IMR-90 (cell line): ENCODE results near the gene RNF103. TPM values are rescaled to one million over a fixed set of nuclear protein-coding genes. Genes with fewer than 3 reads are reported as not detected.

Experiments
- ATAC-seq: fragments of 200-7000 bp; cut with Tn5 transposase; 2 replicates; pipeline ENCODE4 v1.9.1; 2020; ENCODE audit warnings: low read depth, mild to moderate bottlenecking, moderate library complexity
- BruUV-seq: library from RNA; stranded (reverse); fragments of 400-500 nt; replicated peaks from 2 replicates; lab custom pipeline; 2021; lab: Mats Ljungman, UMichigan
- CTCF ChIA-PET: fragments of 300-600 bp; formaldehyde crosslinking; extraction: SDS; loops from one replicate; lab custom pipeline; 2021; ENCODE audit warnings: antibody characterized with exemption; lab: Yijun Ruan, JAX
- POLR2A ChIA-PET: fragments of 300-600 bp; sonication (Branson Sonifier 250); formaldehyde crosslinking; loops from one replicate; lab custom pipeline; 2022; ENCODE audit warnings: antibody characterized with exemption; ENCODE audit not compliant: unreplicated experiment; lab: Charles Lee
- DNase-seq: peaks from one replicate; pipeline ENCODE4 v3.0.0; 2013
- H2AFZ ChIP-seq: replicated peaks from 2 replicates; pipeline ENCODE3; 2013; ENCODE audit warnings: low read length, mild to moderate bottlenecking; ENCODE audit not compliant: poor library complexity
- H2AK5ac ChIP-seq: 2 replicates; pipeline ENCODE4 v1.6.1; 2013; ENCODE audit warnings: low read depth, low read length, inconsistent platforms
- H2AK9ac ChIP-seq: replicated peaks from 2 replicates; pipeline ENCODE3; 2013; ENCODE audit warnings: mild to moderate bottlenecking, low read depth, low read length, moderate library complexity; ENCODE audit not compliant: poor library complexity
- H2BK120ac ChIP-seq: 2 replicates; pipeline ENCODE4 v1.6.1; 2013; ENCODE audit warnings: low read depth, low read length, inconsistent platforms
- H2BK15ac ChIP-seq: 3 replicates; pipeline ENCODE4 v1.6.1; 2013; ENCODE audit warnings: low read depth, low read length, inconsistent platforms
- H2BK20ac ChIP-seq: 2 replicates; pipeline ENCODE4 v1.6.1; 2013; ENCODE audit warnings: low read depth, mild to moderate bottlenecking, inconsistent platforms, low read length, moderate library complexity
- H2BK5ac ChIP-seq: 2 replicates; pipeline ENCODE4 v1.6.1; 2013; ENCODE audit warnings: mild to moderate bottlenecking, low read depth, low read length, inconsistent platforms; ENCODE audit not compliant: poor library complexity, severe bottlenecking
- H3K14ac ChIP-seq: replicated peaks from 2 replicates; pipeline ENCODE4 v1.6.1; 2013; ENCODE audit warnings: low read depth, low read length, inconsistent platforms
- H3K18ac ChIP-seq: 2 replicates; pipeline ENCODE4 v1.6.1; 2013; ENCODE audit warnings: low read depth, low read length, control low read depth
- H3K23ac ChIP-seq: 2 replicates; pipeline ENCODE4 v1.6.1; 2013; ENCODE audit warnings: low read depth, low read length, inconsistent platforms
- H3K27ac ChIP-seq: 2 replicates; pipeline ENCODE4 v1.5.1; 2013; ENCODE audit warnings: mild to moderate bottlenecking, control low read depth, low read length; ENCODE audit not compliant: insufficient read depth
- H3K27me3 ChIP-seq: 2 replicates; pipeline ENCODE4 v1.6.1; 2013; ENCODE audit warnings: low read length; ENCODE audit not compliant: control insufficient read depth, insufficient read depth
- H3K36me3 ChIP-seq: 2 replicates; pipeline ENCODE4 v1.6.1; 2013; ENCODE audit warnings: low read length, mixed read lengths; ENCODE audit not compliant: control insufficient read depth, insufficient read depth
- H3K4ac ChIP-seq: 2 replicates; pipeline ENCODE4 v1.6.1; 2013; ENCODE audit warnings: low read depth, low read length, inconsistent platforms
- H3K4me1 ChIP-seq: 2 replicates; pipeline ENCODE4 v1.6.1; 2013; ENCODE audit warnings: low read length, mixed read lengths; ENCODE audit not compliant: control insufficient read depth, insufficient read depth
- H3K4me2 ChIP-seq: 2 replicates; pipeline ENCODE4 v1.6.1; 2013; ENCODE audit warnings: low read depth, mild to moderate bottlenecking, control low read depth, low read length, moderate library complexity
- H3K4me3 ChIP-seq: 2 replicates; pipeline ENCODE4 v1.5.1; 2013; ENCODE audit warnings: low read depth, mild to moderate bottlenecking, control low read depth, low read length, moderate library complexity; ENCODE audit not compliant: insufficient read depth
- H3K56ac ChIP-seq: 2 replicates; pipeline ENCODE4 v1.6.1; 2013; ENCODE audit warnings: low read length, inconsistent platforms; ENCODE audit not compliant: insufficient read depth; ENCODE audit errors: extremely low read depth
- H3K79me1 ChIP-seq, 2 experiments: 2 replicates each; pipeline ENCODE4 v1.6.1; 2013; ENCODE audit warnings: low read length in 2 of 2, inconsistent platforms in 1 of 2, low read depth in 1 of 2
- H3K9ac ChIP-seq: 2 replicates; pipeline ENCODE4 v1.6.1; 2013; ENCODE audit warnings: low read depth, low read length, control low read depth
- H3K9me1 ChIP-seq: 2 replicates; pipeline ENCODE4 v1.6.1; 2013; ENCODE audit warnings: low read length, inconsistent platforms; ENCODE audit not compliant: insufficient read depth
- H3K9me3 ChIP-seq: 2 replicates; pipeline ENCODE4 v1.6.1; 2013; ENCODE audit warnings: low read length; ENCODE audit not compliant: control insufficient read depth, insufficient read depth
- H4K20me1 ChIP-seq: 2 replicates; pipeline ENCODE4 v1.6.1; 2013; ENCODE audit warnings: low read length, inconsistent platforms; ENCODE audit not compliant: insufficient read depth
- H4K5ac ChIP-seq: 2 replicates; pipeline ENCODE4 v1.6.1; 2013; ENCODE audit warnings: mild to moderate bottlenecking, low read depth, low read length, control low read depth
- H4K8ac ChIP-seq, 2 experiments: 2 replicates each; pipeline ENCODE4 v1.6.1; 2013; ENCODE audit warnings: low read depth in 2 of 2, low read length in 2 of 2, control low read depth in 1 of 2, inconsistent platforms in 1 of 2
- H4K91ac ChIP-seq: 2 replicates; pipeline ENCODE4 v1.6.1; 2013; ENCODE audit warnings: low read depth, low read length, inconsistent platforms; ENCODE audit not compliant: insufficient read depth
- BHLHE40 ChIP-seq: fragments of 150-350 bp; IDR thresholded peaks from 2 replicates; pipeline ENCODE4 v1.6.1; 2016; ENCODE audit warnings: mild to moderate bottlenecking, low read depth, low read length
- CEBPB ChIP-seq: IDR thresholded peaks from 2 replicates; pipeline ENCODE4 v1.6.1; 2012; ENCODE audit warnings: low read depth, low read length, improper control_type of control experiment
- CHD1 ChIP-seq: IDR thresholded peaks from 2 replicates; pipeline ENCODE4 v1.6.1; 2012; ENCODE audit warnings: low read depth, low read length, improper control_type of control experiment
- CTCF ChIP-seq: conservative IDR thresholded peaks from 2 replicates; pipeline ENCODE4 v1.5.1; 2012; ENCODE audit warnings: mild to moderate bottlenecking, low read depth, low read length, improper control_type of control experiment
- ELK1 ChIP-seq: fragments of 150-350 bp; IDR thresholded peaks from 2 replicates; pipeline ENCODE4 v1.6.1; 2016; ENCODE audit warnings: low read depth, mild to moderate bottlenecking, low read length, moderate library complexity, borderline replicate concordance
- FOS ChIP-seq: fragments of 150-350 bp; IDR thresholded peaks from 2 replicates; pipeline ENCODE4 v1.6.1; 2016; ENCODE audit warnings: low read depth, low read length
- MAFK ChIP-seq: IDR thresholded peaks from 2 replicates; pipeline ENCODE4 v1.6.1; 2012; ENCODE audit warnings: low read depth, low read length, improper control_type of control experiment
- MAZ ChIP-seq: IDR thresholded peaks from 2 replicates; pipeline ENCODE4 v1.6.1; 2012; ENCODE audit warnings: low read depth, mild to moderate bottlenecking, low read length, improper control_type of control experiment, moderate library complexity, borderline replicate concordance
- MXI1 ChIP-seq: IDR thresholded peaks from 2 replicates; pipeline ENCODE4 v1.6.1; 2012; ENCODE audit warnings: low read depth, mild to moderate bottlenecking, low read length, moderate library complexity, borderline replicate concordance
- NFE2L2 ChIP-seq: fragments of 150-350 bp; IDR thresholded peaks from 2 replicates; pipeline ENCODE4 v1.6.1; 2016; ENCODE audit warnings: low read depth, mild to moderate bottlenecking, low read length
- POLR2A ChIP-seq: IDR thresholded peaks from 2 replicates; pipeline ENCODE4 v1.6.1; 2012; ENCODE audit warnings: mild to moderate bottlenecking, low read depth, low read length
- RAD21 ChIP-seq: IDR thresholded peaks from 2 replicates; pipeline ENCODE4 v1.6.1; 2012; ENCODE audit warnings: low read length, improper control_type of control experiment
- RCOR1 ChIP-seq: IDR thresholded peaks from 2 replicates; pipeline ENCODE4 v1.6.1; 2012; ENCODE audit warnings: mild to moderate bottlenecking, low read length, improper control_type of control experiment; ENCODE audit not compliant: insufficient replicate concordance
- RFX5 ChIP-seq: IDR thresholded peaks from 2 replicates; pipeline ENCODE4 v1.8.0; 2012; ENCODE audit warnings: low read depth, mild to moderate bottlenecking, low read length, moderate library complexity
- SMC3 ChIP-seq: fragments of 150-350 bp; IDR thresholded peaks from 2 replicates; pipeline ENCODE4 v1.6.1; 2016; ENCODE audit warnings: low read depth, mild to moderate bottlenecking, antibody characterized with exemption, low read length, moderate library complexity
- USF2 ChIP-seq: fragments of 150-350 bp; IDR thresholded peaks from 2 replicates; pipeline ENCODE4 v1.6.1; 2017; ENCODE audit warnings: mild to moderate bottlenecking, antibody characterized with exemption, low read length, low read depth
- WGBS, 2 experiments: methylation state at CpG; one replicate each; pipeline versions ENCODE4 v1.1.5 to v1.1.7; 2013; ENCODE audit warnings: missing lambda C conversion rate in 2 of 2; ENCODE audit not compliant: insufficient read length in 1 of 2; ENCODE audit errors: extremely low coverage in 2 of 2; 5-methylcytosine and 5-hydroxymethylcytosine counted together
- dilution Hi-C: fragments of 300-500 bp; cut with HindIII; formaldehyde crosslinking; loops from one replicate; pipeline ENCODE4 v1.14.3; 2018; ENCODE audit warnings: low sequenced_read_pairs; ENCODE audit not compliant: unreplicated experiment
- in situ Hi-C: fragments of 300-500 bp; cut with MboI; formaldehyde crosslinking; loops from 3 replicates; pipeline ENCODE4 v1.14.3; 2019; ENCODE audit warnings: low sequenced_read_pairs, inconsistent platforms, mixed read lengths
- intact Hi-C: fragments of 100-400 bp; cut with micrococcal nuclease; formaldehyde crosslinking; loops from 2 replicates; pipeline ENCODE4 v1.10.0; 2022
- polyA plus RNA-seq, 3 experiments: library from polyadenylated mRNA; depleted of rRNA; stranded (reverse); fragments of >200 nt; gene quantifications; 2 replicates each; pipeline ENCODE4 v1.2.3, GENCODE V29; 2012; ENCODE audit warnings: low replicate concordance in 1 of 3
- total RNA-seq: library from RNA; depleted of rRNA; stranded (reverse); fragments of >200 nt; gene quantifications from 2 replicates; pipeline ENCODE4 v1.2.3, GENCODE V29; 2012

RNF103 gene
- total and polyA plus RNA-seq, 2 of the 4 experiments (the other 2 are of a cell fraction) = 5.6 to 7.2 TPM

DNA sequence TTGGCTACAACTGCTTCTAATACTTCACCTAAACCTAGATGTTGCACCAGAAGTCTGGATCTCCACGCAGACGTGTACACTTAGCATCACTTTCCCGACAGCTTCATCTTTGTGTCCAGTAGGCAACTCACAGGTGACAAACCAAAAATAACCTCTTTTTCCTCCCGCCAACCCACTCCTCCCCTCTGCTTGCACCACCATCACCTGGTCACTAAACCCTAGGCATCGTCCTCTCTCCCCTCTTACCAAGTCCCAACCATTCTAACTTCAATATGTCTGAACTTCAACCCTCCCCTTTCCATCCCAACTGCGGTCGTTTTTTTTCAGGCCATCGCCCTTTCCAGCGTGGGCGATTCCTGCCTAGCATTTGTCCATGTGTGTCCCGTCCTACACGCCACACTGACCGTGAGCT, 60.0 kb downstream of the RNF103 start:
- ChIA-PET CTCF (no interaction called here), POLR2A (no interaction called here)
- peak overlapping the region; percentile 91 for H3K4ac ChIP-seq
- H3K56ac ChIP-seq = 0 out of 2 replicates have a peak overlapping the region, but pooled peaks have one; percentile 7
- peak overlapping the region; percentile 81 for H3K14ac ChIP-seq
- intact Hi-C loops = loop anchor here (2.0 kb wide), 2 partner anchors 57 to 123 kb away; partner anchors contain the start of gene KDM3A
- peak overlapping the region; percentile 98 to 99 for H4K8ac ChIP-seq
- dilution Hi-C loops = no loop called here
- TF ChIP-seq BHLHE40 = no peak
- TF ChIP-seq POLR2A = no peak
- TF ChIP-seq CTCF = no peak
- TF ChIP-seq RFX5 = no peak
- TF ChIP-seq MAZ = no peak
- TF ChIP-seq ELK1 = no peak
- no peak for TF ChIP-seq RCOR1
- TF ChIP-seq FOS = no peak
- no peak for TF ChIP-seq RAD21
- no peak for TF ChIP-seq MXI1
- TF ChIP-seq MAFK = no peak
- no peak for TF ChIP-seq NFE2L2
- no peak for TF ChIP-seq CEBPB
- no peak for TF ChIP-seq SMC3
- TF ChIP-seq CHD1 = no peak
- TF ChIP-seq USF2 = no peak
- H3K79me1 ChIP-seq = peaks cover 10 to 26% of the 10 kb centered on the region in 2 experiments; a peak in 3 of 4 replicates
- H3K9me3 ChIP-seq = no peaks in the 10 kb centered on the region
- H3K27me3 ChIP-seq = no peaks in the 10 kb centered on the region
- H2AK9ac ChIP-seq = peak overlapping the region; percentile 97
- H3K18ac ChIP-seq = peak overlapping the region; percentile 48
- H3K4me1 ChIP-seq = peaks cover 2% of the 10 kb centered on the region
- H2BK20ac ChIP-seq = peak overlapping the region; percentile 65
- ATAC-seq (no peak), DNase-seq (no peak)
- H3K36me3 ChIP-seq = no peaks in the 10 kb centered on the region
- H3K23ac ChIP-seq = peak overlapping the region; percentile 91
- peak overlapping the region; percentile 16 for H3K27ac ChIP-seq
- H2AFZ ChIP-seq = peak overlapping the region; percentile 99
- H3K4me2 ChIP-seq = peak overlapping the region; percentile 42
- H2BK5ac ChIP-seq = peak overlapping the region; percentile 78
- H4K5ac ChIP-seq = peak overlapping the region; percentile 81
- peak overlapping the region; percentile 1; the same call in 1 of the 2 replicates for H3K9ac ChIP-seq
- peak overlapping the region; percentile 76 for H4K91ac ChIP-seq
- peak overlapping the region; percentile 81 for H3K4me3 ChIP-seq
- BruUV-seq = no TSS peak
- no peaks in the 10 kb centered on the region; the same call in 1 of the 2 replicates for H3K9me1 ChIP-seq
- no peaks in the 10 kb centered on the region for H4K20me1 ChIP-seq
- in situ Hi-C loops = loop anchor here (10.0 kb wide), 1 partner anchor 61 kb away; the partner anchor contains the start of gene RNF103
- H2BK120ac ChIP-seq = peak overlapping the region; percentile 86
- 64% methylated on average over 8 of the region's 13 CpGs; no CpG with 5 or more reads in 1 of the 2 experiments for WGBS, 2 experiments
- H2BK15ac ChIP-seq = peak overlapping the region; percentile 64; the same call in 2 of the 3 replicates
- peak overlapping the region; percentile 65 for H2AK5ac ChIP-seq
